ENCODE results near the gene BARX1.

GRCh38 chr9:93960221-93960970 is 5.2 kb upstream of the BARX1 start:
- no peak for TF ChIP-seq POLR2A (IDR thresholded peaks at IDR 0.05; ENCODE audit: low read depth, low read length)
- no peak for TF ChIP-seq PAX5 (IDR thresholded peaks at IDR 0.05; ENCODE audit: insufficient read depth, low read length, severe bottlenecking)
- no peak for TF ChIP-seq POLR2AphosphoS5 (IDR thresholded peaks at IDR 0.05; ENCODE audit: low read depth, low read length)
- TF ChIP-seq SPI1 (IDR thresholded peaks at IDR 0.05; ENCODE audit: low read depth, low read length) = no peak
- no peak for TF ChIP-seq TAF1 (IDR thresholded peaks at IDR 0.05; ENCODE audit: low read depth, low read length)
- TF ChIP-seq POU2F2 (IDR thresholded peaks at IDR 0.05; ENCODE audit: low read depth, low read length) = no peak
